Fibroblast of the conjunctiva (primary cell): Measurements from ENCODE around the gene ELP4.
"Not testable (repeated sequence)": the region's sequence is repeated elsewhere in the genome, so short reads cannot be mapped to it uniquely, and the experiment has no call there.

Source experiments
- DNase-seq: peaks from one replicate; pipeline ENCODE4 v3.0.0-alpha.2; 2010; ENCODE audit warnings: low read depth

The ELP4 gene

GRCh38 chr11:31706357-31706756, 196.8 kb downstream of the ELP4 start:
- no peak for DNase-seq

- no peak for DNase-seq
These were observed 201.6 kb downstream of the ELP4 start for GRCh38 chr11:31711137-31711536.

DNA sequence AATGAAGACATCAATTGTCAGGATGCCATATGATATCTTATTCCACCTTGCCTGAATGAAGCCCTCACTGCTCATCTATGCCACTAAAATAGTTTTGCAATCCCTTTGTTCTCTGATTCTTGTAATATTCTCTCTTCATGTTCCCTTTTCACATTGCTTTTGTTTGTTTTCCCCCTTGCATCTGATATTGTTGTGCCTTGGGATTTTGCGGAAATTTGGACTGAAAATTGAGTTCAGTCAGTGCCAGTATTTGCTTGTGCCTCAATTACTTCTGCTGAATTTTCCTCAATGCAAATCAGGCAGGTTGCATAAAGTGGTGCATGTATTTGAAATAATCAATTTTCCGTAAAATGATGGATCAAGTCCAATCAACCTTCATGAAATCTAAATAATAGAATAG, 203.3 kb downstream of the ELP4 start:
- DNase-seq: no peak

DNA sequence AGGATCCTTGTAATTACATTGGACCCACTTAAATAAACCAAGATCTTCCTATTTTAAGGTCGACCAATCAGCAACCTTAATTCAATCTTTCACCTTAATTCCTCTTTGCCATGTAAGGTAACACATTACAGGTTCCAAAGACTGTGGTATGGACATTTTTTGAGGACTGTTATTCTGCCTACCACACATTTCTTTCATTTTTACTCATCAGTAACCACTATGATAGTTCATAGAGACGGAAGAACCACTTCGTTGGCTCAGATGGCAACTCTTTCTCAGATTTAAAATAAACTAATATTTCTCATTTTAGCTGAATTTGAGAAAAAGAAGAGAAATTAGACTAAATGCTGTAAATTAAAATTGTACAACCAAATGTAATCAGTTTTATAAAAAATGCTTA, 205.3 kb downstream of the ELP4 start:
- DNase-seq: no peak

DNA sequence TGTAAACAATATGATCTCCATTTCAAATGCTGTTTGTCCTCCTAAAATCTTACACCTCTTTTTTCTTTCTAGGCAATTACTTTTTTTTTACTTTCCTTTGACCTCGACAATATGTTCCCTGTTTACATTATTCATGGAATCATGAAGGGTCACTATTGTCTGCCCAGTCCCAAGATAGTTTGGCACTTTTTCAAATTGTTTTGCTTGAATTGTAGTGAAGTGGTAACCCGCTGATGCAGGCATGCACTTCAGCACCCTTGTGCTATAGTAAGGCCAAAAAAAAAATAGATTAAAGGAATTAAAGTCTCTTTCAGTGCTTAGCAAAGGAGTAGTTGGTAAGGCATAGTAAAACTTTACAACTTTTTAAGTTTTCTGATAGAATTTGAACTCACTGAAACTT, 210.7 kb downstream of the ELP4 start:
- DNase-seq: no peak

GRCh38 chr11:31720671-31721365, 211.3 kb downstream of the ELP4 start:
- DNase-seq: no peak

GRCh38 chr11:31722754-31723153, 213.2 kb downstream of the ELP4 start:
- no peak for DNase-seq

DNA sequence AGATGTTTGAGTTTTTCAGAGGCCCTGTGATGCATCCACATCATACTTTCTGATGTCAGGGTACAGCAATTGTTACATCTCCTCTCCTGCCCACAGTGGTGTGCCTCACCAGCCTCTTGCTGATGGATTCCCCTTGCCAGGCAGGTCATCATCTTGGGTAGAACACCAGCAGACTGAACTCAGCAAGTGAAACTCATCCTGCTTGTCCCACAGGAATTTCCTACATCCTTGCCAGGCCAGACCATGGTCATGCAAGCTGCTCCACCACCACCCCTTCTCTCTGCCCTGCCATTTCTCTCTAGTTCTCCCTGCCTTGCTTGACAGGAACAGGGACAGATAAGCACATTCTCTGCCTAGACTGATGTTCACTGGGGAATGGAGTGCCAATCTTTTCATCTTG, 215.6 kb downstream of the ELP4 start:
- no peak for DNase-seq

GRCh38 chr11:31728432-31728831, 218.9 kb downstream of the ELP4 start:
- DNase-seq: no peak

DNA sequence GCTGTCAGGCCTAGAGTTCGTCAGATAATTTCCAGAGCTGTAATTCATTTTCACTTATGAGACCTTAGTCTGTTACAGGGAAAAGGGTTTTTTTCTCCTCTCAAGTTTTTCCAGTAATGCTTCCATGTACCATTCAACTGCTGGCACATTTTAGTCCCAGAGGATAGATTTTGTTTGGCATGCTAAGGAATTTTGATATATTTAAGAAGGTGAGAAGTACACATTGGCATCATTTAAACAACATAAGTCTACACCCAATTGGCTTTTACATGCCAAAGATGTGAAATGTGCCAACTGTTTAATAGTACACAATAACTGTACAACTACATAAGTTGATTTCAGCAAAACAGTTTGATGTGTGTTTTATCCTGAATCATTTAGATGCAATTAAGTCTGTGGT, 230.6 kb downstream of the ELP4 start:
- no peak for DNase-seq

DNA sequence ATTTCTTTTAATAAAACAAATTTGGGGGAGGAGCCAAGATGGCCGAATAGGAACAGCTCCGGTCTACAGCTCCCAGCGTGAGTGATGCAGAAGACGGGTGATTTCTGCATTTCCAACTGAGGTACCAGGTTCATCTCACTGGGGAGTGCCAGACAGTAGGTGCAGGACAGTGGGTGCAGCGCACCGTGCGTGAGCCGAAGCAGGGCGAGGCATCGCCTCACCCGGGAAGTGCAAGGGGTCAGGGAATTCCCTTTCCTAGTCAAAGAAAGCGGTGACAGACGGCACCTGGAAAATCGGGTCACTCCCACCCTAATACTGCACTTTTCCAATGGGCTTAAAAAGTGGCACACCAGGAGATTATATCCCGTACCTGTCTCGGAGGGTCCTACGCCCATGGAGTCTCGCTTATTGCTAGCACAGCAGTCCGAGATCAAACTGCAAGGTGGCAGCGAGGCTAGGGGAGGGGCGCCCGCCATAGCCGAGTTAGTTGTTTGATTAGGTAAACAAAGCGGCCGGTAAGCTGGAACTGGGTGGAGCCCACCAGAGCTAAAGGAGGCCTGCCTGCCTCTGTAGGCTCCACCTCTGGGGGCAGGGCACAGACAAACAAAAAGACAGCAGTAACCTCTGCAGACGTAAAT, 231.3 kb downstream of the ELP4 start:
- DNase-seq: not testable (repeated sequence)

- no peak for DNase-seq
These were observed 238.0 kb downstream of the ELP4 start for GRCh38 chr11:31747581-31747980.

GRCh38 chr11:31757260-31757835, 247.8 kb downstream of the ELP4 start:
- no peak for DNase-seq

GRCh38 chr11:31761636-31762035, 252.1 kb downstream of the ELP4 start:
- DNase-seq: no peak

GRCh38 chr11:31763296-31763695, 253.7 kb downstream of the ELP4 start:
- DNase-seq: no peak

DNA sequence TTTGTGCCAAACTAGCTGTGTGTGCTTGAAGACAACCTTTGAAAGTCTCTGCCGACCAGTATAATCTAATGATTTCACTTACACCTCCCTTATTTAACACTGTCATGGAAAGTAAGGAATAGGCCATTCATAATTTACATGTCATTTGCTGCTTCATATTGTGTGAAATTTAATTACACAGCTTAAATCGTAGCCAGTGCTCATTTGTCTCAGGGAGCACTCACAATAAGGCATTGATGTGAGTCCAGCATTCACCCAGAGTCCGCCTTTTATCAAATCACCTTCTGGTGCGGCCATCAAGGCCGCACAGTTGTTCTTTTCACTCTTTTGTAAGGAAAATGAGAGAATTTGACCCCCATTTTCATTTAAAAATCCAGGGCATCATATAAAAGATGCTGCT, 254.7 kb downstream of the ELP4 start:
- no peak for DNase-seq

GRCh38 chr11:31764766-31765165, 255.2 kb downstream of the ELP4 start:
- no peak for DNase-seq

DNA sequence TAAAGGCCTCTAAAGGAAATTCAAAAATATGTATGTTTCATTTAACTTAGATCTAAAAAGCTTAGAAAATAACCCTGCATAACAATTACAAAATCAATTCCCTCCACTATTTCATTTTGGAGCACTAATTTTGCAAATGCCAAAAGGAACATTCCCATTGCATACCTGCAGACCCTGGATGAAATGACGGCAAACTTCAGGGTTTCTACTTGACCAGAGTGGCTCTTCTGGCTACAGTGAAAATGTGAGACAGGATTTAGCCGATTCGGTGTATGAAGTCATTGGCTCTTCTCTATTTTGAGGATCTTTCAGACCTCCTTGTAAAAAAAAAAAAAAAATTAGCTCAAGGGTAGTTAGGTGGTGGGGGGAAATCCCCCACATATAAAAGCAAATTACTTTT, 257.5 kb downstream of the ELP4 start:
- no peak for DNase-seq

- no peak for DNase-seq
These were observed 258.1 kb downstream of the ELP4 start for GRCh38 chr11:31767685-31768084.

GRCh38 chr11:31768749-31769640, 259.4 kb downstream of the ELP4 start:
- no peak for DNase-seq

DNA sequence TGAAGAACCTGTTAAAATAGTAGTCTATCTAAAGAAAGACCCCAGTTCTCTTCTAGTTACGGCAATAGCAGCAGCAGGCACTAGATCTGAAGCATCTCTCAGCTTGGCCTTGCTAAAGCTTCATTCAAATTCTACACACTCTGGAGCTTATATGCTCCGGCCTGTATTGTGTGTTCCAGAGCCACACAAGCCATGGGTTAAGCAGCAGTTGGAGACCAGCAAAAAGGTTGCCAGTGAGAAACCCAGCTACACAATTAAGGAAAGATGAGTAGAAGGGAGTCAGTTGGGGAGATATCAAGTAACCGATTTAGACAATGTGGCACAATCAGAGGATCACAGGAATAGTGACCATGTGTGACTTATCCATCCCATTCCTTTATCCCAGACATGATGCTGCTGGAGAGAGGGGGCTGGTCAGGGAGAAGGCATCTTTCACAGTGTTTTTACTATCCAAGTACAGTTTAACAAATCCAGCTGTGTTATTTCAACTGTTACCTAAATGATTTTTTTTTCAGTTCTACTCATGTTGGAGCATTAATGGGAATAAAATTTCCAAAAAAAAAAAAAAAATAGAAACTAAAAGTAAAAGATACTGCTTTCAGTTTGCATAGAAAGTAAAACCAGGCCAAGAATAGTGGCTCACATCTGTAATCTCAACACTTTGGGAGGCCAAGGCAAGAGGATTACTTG, 260.6 kb downstream of the ELP4 start:
- no peak for DNase-seq

DNA sequence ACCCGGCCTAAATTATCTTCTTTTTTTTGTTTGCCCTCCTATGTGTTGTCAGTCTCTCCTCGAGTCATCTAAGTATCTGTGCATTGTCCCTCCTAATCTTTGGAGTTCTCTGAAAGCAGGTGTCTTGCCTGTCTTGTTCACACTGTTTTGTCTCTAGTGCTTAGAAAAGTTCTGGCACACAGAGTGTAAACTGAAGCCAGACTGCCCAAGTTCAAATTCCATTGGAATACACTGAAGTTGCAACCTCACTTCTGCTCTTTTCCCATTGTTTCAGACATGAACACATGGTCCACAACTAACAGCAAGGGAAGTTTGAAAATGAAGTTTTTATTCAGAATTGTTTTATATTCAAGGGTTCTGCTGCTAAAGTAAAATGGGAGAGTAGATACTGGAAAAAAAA, 262.8 kb downstream of the ELP4 start:
- DNase-seq: no peak
